ENCODE measurements around the gene AP1M1.
"Not testable (repeated sequence)": the region's sequence is repeated elsewhere in the genome, so short reads cannot be mapped to it uniquely, and the experiment has no call there.

Gene AP1M1

GRCh38 chr19:16197622-16198369, at the start of gene AP1M1:
AP1M1 (plus strand) TSS chr19:16197911; CDS start chr19:16198027, 116 bp downstream.
- peak; percentile 98 for DNase-seq (ENCODE audit: low spot score)

DNA sequence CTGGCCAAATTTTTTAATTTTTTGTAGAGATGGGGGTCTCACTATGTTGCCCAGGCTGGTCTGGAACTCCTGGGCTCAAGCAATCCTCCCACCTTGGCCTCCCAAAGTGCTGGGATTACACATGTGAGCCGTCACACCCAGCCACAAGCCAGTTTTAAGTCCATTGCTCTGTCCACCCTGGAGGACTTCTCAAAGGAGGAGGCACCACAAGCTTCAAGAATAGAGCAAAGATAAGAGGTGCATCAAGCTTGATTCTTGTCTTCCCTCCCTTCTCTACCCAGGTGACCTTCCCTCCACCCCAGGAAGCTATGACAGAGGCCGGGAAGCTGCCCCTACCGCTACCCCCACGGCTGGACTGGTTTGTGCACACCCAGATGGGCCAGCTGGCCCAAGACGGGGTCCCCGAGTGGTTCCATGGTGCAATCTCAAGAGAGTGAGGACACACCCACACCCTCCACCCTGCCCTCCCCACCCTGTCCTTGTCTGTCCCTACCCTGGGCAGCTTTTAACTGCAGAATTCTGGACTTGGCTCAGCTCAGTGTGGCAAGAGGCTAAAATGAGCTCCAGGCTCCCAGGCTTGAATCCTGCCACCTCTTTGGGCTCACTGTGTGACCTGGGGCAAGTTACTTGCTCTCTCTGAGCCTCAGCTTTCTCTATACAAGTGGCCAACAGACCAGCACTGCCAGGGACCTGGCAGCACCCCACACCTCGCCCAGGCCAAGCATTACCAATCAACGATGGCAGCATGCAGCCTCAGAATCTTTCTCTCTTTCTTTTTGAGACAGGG, 49.1 kb upstream of the AP1M1 start:
- DNase-seq (ENCODE audit: low spot score): no peak

GRCh38 chr19:16153582-16154336, 44.0 kb upstream of the AP1M1 start:
- peak; percentile 29 for DNase-seq (ENCODE audit: low spot score)

GRCh38 chr19:16154557-16154956, 43.2 kb upstream of the AP1M1 start:
- DNase-seq (ENCODE audit: low spot score): no peak

- DNase-seq (ENCODE audit: low spot score): no peak
Observed at GRCh38 chr19:16155128-16155527, 42.6 kb upstream of the AP1M1 start.

GRCh38 chr19:16156904-16157303, 40.8 kb upstream of the AP1M1 start:
- no peak for DNase-seq (ENCODE audit: low spot score)

DNA sequence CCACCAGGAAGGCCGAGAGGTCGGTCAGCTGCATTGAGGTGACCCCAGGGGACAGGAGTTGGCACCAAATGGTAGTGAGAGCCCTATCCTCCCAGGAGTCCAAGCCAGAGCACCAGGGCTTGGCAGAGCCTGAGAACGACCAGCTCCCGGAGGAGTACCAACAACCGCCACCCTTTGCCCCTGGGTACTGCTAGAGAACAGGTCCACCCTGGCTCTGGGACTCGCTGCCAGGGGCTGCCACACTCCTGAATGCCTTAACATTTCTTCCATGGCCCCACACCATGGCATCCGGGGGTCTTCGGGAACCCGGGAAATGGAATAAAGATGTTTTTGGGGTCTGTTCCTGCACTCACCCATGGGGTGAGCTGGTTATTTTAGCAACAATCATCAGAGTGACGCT, 40.1 kb upstream of the AP1M1 start:
- DNase-seq (ENCODE audit: low spot score): no peak

DNA sequence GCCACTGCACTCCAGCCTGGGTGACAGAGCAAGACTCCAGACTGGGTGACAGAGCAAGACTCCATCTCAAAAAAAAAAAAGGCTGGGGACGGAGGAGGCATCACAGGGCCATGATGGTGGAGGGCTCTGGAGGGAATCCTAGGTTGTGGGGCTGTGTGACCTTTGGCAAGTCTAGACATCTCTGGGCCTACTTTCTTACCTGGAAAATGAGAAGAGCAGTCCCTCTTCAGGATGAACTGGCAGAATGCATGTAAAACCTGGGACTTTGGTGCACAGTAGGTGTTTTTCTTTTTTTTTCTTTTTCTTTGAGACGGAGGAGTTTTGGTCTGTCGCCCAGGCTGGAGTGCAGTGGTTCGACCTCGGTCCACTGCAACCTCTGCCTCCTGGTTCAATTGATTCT, 38.1 kb upstream of the AP1M1 start:
- DNase-seq (ENCODE audit: low spot score): no peak

- no peak for DNase-seq (ENCODE audit: low spot score)
Observed at GRCh38 chr19:16160445-16160942, 37.2 kb upstream of the AP1M1 start.

- DNase-seq (ENCODE audit: low spot score): peak; percentile 84
Observed at GRCh38 chr19:16160943-16161560, 36.7 kb upstream of the AP1M1 start.

DNA sequence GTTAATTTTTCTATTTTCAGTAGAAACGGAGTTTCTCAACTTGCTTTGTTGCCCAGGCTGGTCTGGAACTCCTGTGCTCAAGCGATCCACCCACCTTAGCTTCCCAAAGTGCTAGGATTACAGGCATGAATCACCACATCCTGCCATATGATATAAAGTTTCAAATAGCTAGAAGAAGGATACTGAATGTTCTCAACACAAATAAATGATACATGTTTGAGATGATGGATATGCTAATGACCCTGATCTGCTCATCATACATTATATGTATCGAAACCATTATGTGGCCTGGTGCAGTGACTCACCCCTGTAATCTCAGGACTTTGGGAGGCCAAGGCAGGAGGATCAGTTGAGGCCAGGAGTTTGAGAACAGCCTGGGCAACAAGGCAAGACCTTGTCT, 35.9 kb upstream of the AP1M1 start:
- DNase-seq (ENCODE audit: low spot score): peak; percentile 81

- DNase-seq (ENCODE audit: low spot score): no peak
Observed at GRCh38 chr19:16164222-16164890, 33.4 kb upstream of the AP1M1 start.

DNA sequence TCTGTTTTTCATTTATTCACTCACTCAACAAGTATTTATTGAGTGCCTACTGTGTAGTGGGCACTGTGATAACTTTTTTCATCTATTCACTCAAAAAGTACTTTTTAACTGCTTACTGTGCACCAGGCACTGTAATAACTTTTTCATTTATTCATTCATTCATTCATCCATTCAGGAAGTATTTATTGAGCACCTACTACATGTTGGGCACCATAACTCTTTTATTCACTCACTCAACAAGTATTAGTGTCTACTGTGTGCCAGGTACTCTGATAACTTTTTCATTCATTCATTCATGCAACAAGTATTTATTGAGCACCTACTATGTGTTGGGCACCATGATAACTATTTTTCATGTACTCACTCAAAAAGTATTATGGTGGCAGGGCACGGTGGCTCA, 31.3 kb upstream of the AP1M1 start:
- DNase-seq (ENCODE audit: low spot score): no peak

DNA sequence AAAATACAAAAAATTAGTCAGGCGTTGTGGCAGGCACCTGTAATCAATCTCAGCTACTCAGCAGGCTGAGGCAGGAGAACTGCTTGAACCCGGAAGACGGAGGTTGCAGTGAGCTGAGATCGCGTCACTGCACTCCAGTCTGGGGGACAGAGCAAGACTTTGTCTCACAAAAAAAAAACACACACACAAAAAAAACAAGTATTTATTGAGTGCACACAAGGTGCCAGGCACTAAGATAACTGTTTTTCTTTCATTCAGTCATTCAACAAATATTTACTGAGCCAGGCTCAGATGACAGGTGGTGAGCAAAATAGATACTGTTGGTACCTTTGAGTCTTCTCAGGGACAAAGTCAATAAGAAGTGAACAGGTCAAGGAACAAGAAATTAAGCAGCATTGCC, 30.7 kb upstream of the AP1M1 start:
- DNase-seq (ENCODE audit: low spot score): no peak

- no peak for DNase-seq (ENCODE audit: low spot score)
Observed at GRCh38 chr19:16168465-16169081, 29.1 kb upstream of the AP1M1 start.

DNA sequence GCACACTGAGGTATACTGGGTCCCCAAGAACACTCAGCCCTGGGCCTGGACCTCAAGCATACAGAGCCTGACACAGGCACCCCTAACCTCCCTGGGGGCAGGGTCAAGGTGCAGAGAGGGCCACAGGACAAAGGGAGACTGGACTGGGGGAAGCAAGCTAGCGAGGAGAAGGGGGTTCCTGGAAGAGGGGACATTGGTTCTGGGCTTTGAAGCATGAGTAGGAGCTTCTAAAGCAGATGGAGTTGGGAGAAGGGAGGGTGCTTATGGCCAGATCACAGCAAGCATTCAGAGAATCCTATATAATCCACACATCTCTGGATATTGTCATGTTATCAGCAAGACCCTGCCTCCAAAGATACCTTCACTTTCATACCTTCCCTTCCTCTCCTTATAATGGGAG, 27.6 kb upstream of the AP1M1 start:
- no peak for DNase-seq (ENCODE audit: low spot score)

- no peak for DNase-seq (ENCODE audit: low spot score)
Observed at GRCh38 chr19:16175954-16176353, 21.8 kb upstream of the AP1M1 start.

- DNase-seq (ENCODE audit: low spot score): not testable (repeated sequence)
Observed at GRCh38 chr19:16178866-16179265, 18.8 kb upstream of the AP1M1 start.

- DNase-seq (ENCODE audit: low spot score): no peak
Observed at GRCh38 chr19:16180611-16181010, 17.1 kb upstream of the AP1M1 start.

- DNase-seq (ENCODE audit: low spot score): no peak
Observed at GRCh38 chr19:16184665-16185122, 13.0 kb upstream of the AP1M1 start.

Data from RKO (cell line).